Liver (tissue), 9 donors: Measurements from ENCODE around the gene PLIN3. TPM values are rescaled to one million over a fixed set of nuclear protein-coding genes. Genes with fewer than 3 reads are reported as not detected.
"Not testable (repeated sequence)": the region's sequence is repeated elsewhere in the genome, so short reads cannot be mapped to it uniquely, and the experiment has no call there.

ENCODE experiments used
- DNase-seq: peaks from one replicate; pipeline ENCODE4 v3.0.0-alpha.2; 2017; ENCODE audit warnings: low spot score
- H3K27ac ChIP-seq, 2 donors: one replicate each; pipeline ENCODE4 v1.7.0; 2013; ENCODE audit warnings: inconsistent platforms in 2 of 2, low read length in 2 of 2, control low read depth in 1 of 2, low read depth in 1 of 2, mild to moderate bottlenecking in 1 of 2
- H3K27me3 ChIP-seq, 4 donors: one replicate each; pipeline versions ENCODE4 v1.6.1 to v1.7.0; 2013; ENCODE audit warnings: low read length in 3 of 4, inconsistent platforms in 1 of 4, mild to moderate bottlenecking in 1 of 4, moderate library complexity in 1 of 4; ENCODE audit not compliant: control insufficient read depth in 4 of 4, insufficient read depth in 4 of 4
- H3K36me3 ChIP-seq, 4 donors: one replicate each; pipeline versions ENCODE4 v1.6.1 to v1.7.0; 2013; ENCODE audit warnings: low read length in 3 of 4, mild to moderate bottlenecking in 3 of 4, low read depth in 1 of 4, moderate library complexity in 1 of 4; ENCODE audit not compliant: control insufficient read depth in 4 of 4, insufficient read depth in 3 of 4
- H3K4me1 ChIP-seq, 4 donors: one replicate each; pipeline versions ENCODE4 v1.6.1 to v1.7.0; 2013; ENCODE audit warnings: low read length in 3 of 4, mild to moderate bottlenecking in 3 of 4, moderate library complexity in 1 of 4; ENCODE audit not compliant: control insufficient read depth in 4 of 4, insufficient read depth in 4 of 4
- H3K4me3 ChIP-seq, 3 donors: one replicate each; pipeline versions ENCODE4 v1.6.1 to v1.7.0; 2013; ENCODE audit warnings: low read length in 3 of 3, control low read depth in 1 of 3, low read depth in 1 of 3, mild to moderate bottlenecking in 1 of 3
- H3K9ac ChIP-seq, 2 donors: one replicate each; pipeline ENCODE4 v1.7.0; 2013; ENCODE audit warnings: low read length in 2 of 2, mild to moderate bottlenecking in 2 of 2, moderate library complexity in 2 of 2, control low read depth in 1 of 2, low read depth in 1 of 2
- H3K9me3 ChIP-seq, 4 donors: one replicate each; pipeline versions ENCODE4 v1.6.1 to v1.7.0; 2013; ENCODE audit warnings: low read length in 3 of 4; ENCODE audit not compliant: control insufficient read depth in 4 of 4
- CTCF ChIP-seq: fragments of 150-350 bp; IDR thresholded peaks from 2 replicates; pipeline ENCODE4 v1.5.1; 2017; ENCODE audit warnings: improper control_type of control experiment, low read depth, low read length; ENCODE audit not compliant: missing input control
- HNF4G ChIP-seq: IDR thresholded peaks from 2 replicates; pipeline ENCODE4 v1.6.1; 2016; ENCODE audit warnings: antibody characterized with exemption
- MAX ChIP-seq: IDR thresholded peaks from 2 replicates; pipeline ENCODE4 v1.6.1; 2016; ENCODE audit warnings: antibody characterized with exemption
- RAD21 ChIP-seq, 2 donors: IDR thresholded peaks; 2 replicates each; pipeline ENCODE4 v1.6.1; 2016; ENCODE audit warnings: antibody characterized with exemption in 2 of 2, mild to moderate bottlenecking in 2 of 2
- REST ChIP-seq: IDR thresholded peaks from 2 replicates; pipeline ENCODE4 v1.6.1; 2016; ENCODE audit warnings: antibody characterized with exemption, mild to moderate bottlenecking
- TAF1 ChIP-seq: conservative IDR thresholded peaks from 2 replicates; pipeline ENCODE4 v1.6.1; 2016; ENCODE audit warnings: antibody characterized with exemption, mild to moderate bottlenecking
- ZBTB33 ChIP-seq: IDR thresholded peaks from 2 replicates; pipeline ENCODE4 v1.6.1; 2016; ENCODE audit warnings: antibody characterized with exemption
- WGBS: extraction: QIAGEN DNeasy Blood & Tissue Kit; methylation state at CpG from one replicate; pipeline ENCODE4 v1.1.7; 2013; 5-methylcytosine and 5-hydroxymethylcytosine counted together
- polyA plus RNA-seq, 2 donors: library from polyadenylated mRNA; stranded (reverse) in 1 of 2; unstranded in 1 of 2; fragments of 200-250 nt in 1 of 2; fragments of >200 nt in 1 of 2; fragmentation: Nextera tagmentation in 1 of 2; extraction: Ambion mirVana in 1 of 2; gene quantifications; one replicate each; pipeline versions ENCODE4 v1.2.1 to v1.2.3, GENCODE V29; 2013 to 2015
- total RNA-seq, 2 donors: library from RNA; depleted of rRNA; stranded (reverse); fragments of >200 nt; gene quantifications; one replicate each; pipeline ENCODE4 v1.2.3, GENCODE V29; 2014
- donor health status: healthy.
- donor health status: healthy.
- donor health status: healthy.
- donor health status: healthy.
- donor health status: healthy.

The PLIN3 gene
- total and polyA plus RNA-seq, 4 donors: 16.9 to 30.2 (median 20.7) TPM

- Histone ChIP-seq H3K27ac (no peak overlapping the region), H3K4me3 (no peak overlapping the region), H3K4me1 (peaks cover 0 to 3% (median 0%) of the 10 kb centered on the region in 4 donors), H3K27me3 (no peaks in the 10 kb centered on the region), H3K9ac (no peak overlapping the region), H3K36me3 (no peaks in the 10 kb centered on the region), H3K9me3 (no peaks in the 10 kb centered on the region)
- WGBS: 88% methylated on average over 22 of the region's 22 CpGs
- TF ChIP-seq RAD21 (IDR thresholded peaks at IDR 0.05) (no peak), CTCF (no peak), REST (no peak), ZBTB33 (no peak)
- no peak for DNase-seq
Measured at GRCh38 chr19:4891066-4891465, 23.6 kb upstream of the PLIN3 start.

- Histone ChIP-seq H3K4me1 (no peaks in the 10 kb centered on the region), H3K4me3 (no peak overlapping the region), H3K36me3 (no peaks in the 10 kb centered on the region), H3K9me3 (no peaks in the 10 kb centered on the region), H3K9ac (no peak overlapping the region), H3K27me3 (no peaks in the 10 kb centered on the region), H3K27ac (no peak overlapping the region)
- 86% methylated on average over 14 of the region's 14 CpGs for WGBS
- DNase-seq: no peak
- TF ChIP-seq TAF1 (no peak), MAX (no peak), HNF4G (no peak)
Measured at GRCh38 chr19:4889034-4889815, 21.8 kb upstream of the PLIN3 start.

GRCh38 chr19:4887803-4888202, 20.3 kb upstream of the PLIN3 start:
- WGBS: 74% methylated on average over 6 of the region's 6 CpGs
- not testable (repeated sequence) for H3K4me3 ChIP-seq, H3K9me3 ChIP-seq, H3K27me3 ChIP-seq, H3K27ac ChIP-seq, H3K9ac ChIP-seq, H3K36me3 ChIP-seq, DNase-seq, H3K4me1 ChIP-seq

- DNase-seq, H3K27me3 ChIP-seq, H3K4me1 ChIP-seq, H3K9ac ChIP-seq, H3K9me3 ChIP-seq, H3K4me3 ChIP-seq, H3K27ac ChIP-seq, H3K36me3 ChIP-seq: not testable (repeated sequence)
- 98% methylated on average over 4 of the region's 6 CpGs for WGBS
Measured at GRCh38 chr19:4884993-4885392, 17.5 kb upstream of the PLIN3 start.

GRCh38 chr19:4882874-4883273, 15.4 kb upstream of the PLIN3 start:
- not testable (repeated sequence) for H3K27ac ChIP-seq, H3K36me3 ChIP-seq, H3K9ac ChIP-seq, H3K27me3 ChIP-seq, H3K4me1 ChIP-seq, H3K9me3 ChIP-seq, H3K4me3 ChIP-seq, DNase-seq
- 80% methylated on average over 6 of the region's 6 CpGs for WGBS
